GM23338 (cell line): ENCODE data around the gene PVALEF. TPM values are rescaled to one million over a fixed set of nuclear protein-coding genes. Genes with fewer than 3 reads are reported as not detected.

Source experiments
- ATAC-seq: fragments of 200-7000 bp; cut with Tn5 transposase; 3 replicates; pipeline ENCODE4 v1.9.1; 2020
- DNase-seq: peaks from one replicate; pipeline ENCODE4 v3.0.0-alpha.2; 2015; ENCODE audit warnings: low spot score
- H2AFZ ChIP-seq: fragments of 200-600 bp; sonication (generic); 2 replicates; pipeline ENCODE4 v1.8.0; 2016; ENCODE audit warnings: antibody characterized with exemption, mild to moderate bottlenecking, moderate library complexity
- H3F3A ChIP-seq: fragments of 200-600 bp; sonication (generic); replicated peaks from 2 replicates; pipeline ENCODE4 v1.8.0; 2017; ENCODE audit warnings: antibody characterized with exemption, mixed run types, low read depth
- H3K27ac ChIP-seq: fragments of 200-600 bp; sonication (generic); 2 replicates; pipeline ENCODE4 v1.6.1; 2016; ENCODE audit warnings: low read depth
- H3K27me3 ChIP-seq: fragments of 200-600 bp; sonication (generic); 2 replicates; pipeline ENCODE4 v1.8.0; 2016; ENCODE audit warnings: mild to moderate bottlenecking, mixed run types, moderate library complexity; ENCODE audit not compliant: insufficient read depth
- H3K36me3 ChIP-seq: fragments of 200-600 bp; sonication (generic); 2 replicates; pipeline ENCODE4 v1.8.0; 2016; ENCODE audit warnings: mild to moderate bottlenecking; ENCODE audit not compliant: insufficient read depth
- H3K4me1 ChIP-seq: fragments of 200-600 bp; sonication (generic); 2 replicates; pipeline ENCODE4 v1.8.0; 2016; ENCODE audit warnings: mild to moderate bottlenecking, moderate library complexity; ENCODE audit not compliant: insufficient read depth
- H3K4me2 ChIP-seq: fragments of 200-600 bp; sonication (generic); 2 replicates; pipeline ENCODE4 v1.7.1; 2017; ENCODE audit warnings: mixed run types
- H3K4me3 ChIP-seq: fragments of 200-600 bp; sonication (generic); 2 replicates; pipeline ENCODE4 v1.6.1; 2016; ENCODE audit warnings: mixed run types
- H3K79me2 ChIP-seq: fragments of 200-600 bp; sonication (generic); replicated peaks from 2 replicates; pipeline ENCODE4 v1.8.0; 2017; ENCODE audit warnings: mild to moderate bottlenecking; ENCODE audit not compliant: insufficient read depth
- H3K9me2 ChIP-seq: fragments of 200-600 bp; sonication (generic); 2 replicates; pipeline ENCODE4 v1.8.0; 2017; ENCODE audit not compliant: insufficient read depth
- H4K20me1 ChIP-seq: fragments of 200-600 bp; sonication (generic); replicated peaks from 2 replicates; pipeline ENCODE4 v1.8.0; 2017; ENCODE audit warnings: mild to moderate bottlenecking; ENCODE audit not compliant: insufficient read depth
- H3K27ac Mint-ChIP-seq: 2 replicates; pipeline ENCODE4 v1.8.0; 2020; ENCODE audit warnings: inconsistent platforms, mild to moderate bottlenecking, moderate library complexity, mixed read lengths
- H3K27me3 Mint-ChIP-seq: 3 replicates; pipeline ENCODE4 v1.8.0; 2022; ENCODE audit warnings: low read depth, mild to moderate bottlenecking, moderate library complexity, mixed read lengths, inconsistent platforms; ENCODE audit not compliant: insufficient read depth, poor library complexity
- H3K36me3 Mint-ChIP-seq: 3 replicates; pipeline ENCODE4 v1.8.0; 2021; ENCODE audit warnings: low read depth, mild to moderate bottlenecking, inconsistent platforms, moderate library complexity, mixed read lengths
- H3K4me1 Mint-ChIP-seq: 3 replicates; pipeline ENCODE4 v1.8.0; 2020; ENCODE audit warnings: mild to moderate bottlenecking, inconsistent platforms, mixed read lengths
- H3K4me3 Mint-ChIP-seq: 3 replicates; pipeline ENCODE4 v1.8.0; 2021; ENCODE audit warnings: moderate library complexity, mild to moderate bottlenecking, inconsistent platforms, mixed read lengths
- H3K9me3 Mint-ChIP-seq: 3 replicates; pipeline ENCODE4 v1.8.0; 2020; ENCODE audit warnings: moderate library complexity, mild to moderate bottlenecking, inconsistent platforms, mixed read lengths
- CREB1 ChIP-seq: fragments of 250-450 bp; sonication (Bioruptor Pico); IDR thresholded peaks from 2 replicates; pipeline ENCODE4 v1.5.0; 2020; ENCODE audit warnings: low read depth, mild to moderate bottlenecking, moderate library complexity
- EZH2 ChIP-seq: fragments of 200-600 bp; sonication (generic); IDR thresholded peaks from one replicate; pipeline ENCODE4 v1.8.0; 2017; ENCODE audit warnings: antibody characterized with exemption, mild to moderate bottlenecking, low read depth; ENCODE audit not compliant: unreplicated experiment
- EZH2phosphoT487 ChIP-seq: fragments of 200-600 bp; sonication (generic); IDR thresholded peaks from one replicate; pipeline ENCODE4 v1.8.1; 2018; ENCODE audit warnings: antibody characterized with exemption; ENCODE audit not compliant: unreplicated experiment
- JUNB ChIP-seq: IDR thresholded peaks from one replicate; pipeline ENCODE4 v1.6.1; 2016; ENCODE audit warnings: antibody characterized with exemption; ENCODE audit not compliant: unreplicated experiment
- NANOG ChIP-seq: IDR thresholded peaks from 2 replicates; pipeline ENCODE4 v1.6.1; 2016; ENCODE audit warnings: antibody characterized with exemption, borderline replicate concordance
- POLR2AphosphoS5 ChIP-seq: IDR thresholded peaks from 2 replicates; pipeline ENCODE4 v1.6.1; 2016; ENCODE audit warnings: antibody characterized with exemption, low read depth
- STAT1 ChIP-seq: IDR thresholded peaks from one replicate; pipeline ENCODE4 v1.6.1; 2016; ENCODE audit warnings: antibody characterized with exemption; ENCODE audit not compliant: unreplicated experiment
- ZNF114 ChIP-seq: fragments of 250-450 bp; sonication (Bioruptor Pico); IDR thresholded peaks from 2 replicates; pipeline ENCODE4 v1.5.0; 2020; ENCODE audit warnings: mild to moderate bottlenecking, moderate library complexity
- ZNF331 ChIP-seq: fragments of 250-450 bp; sonication (Bioruptor Pico); IDR thresholded peaks from 2 replicates; pipeline ENCODE4 v1.5.0; 2020; ENCODE audit warnings: low read depth, mild to moderate bottlenecking, moderate library complexity
- polyA plus RNA-seq: library from polyadenylated mRNA; unstranded; fragments of >200 nt; fragmentation: Nextera tagmentation; extraction: Ambion mirVana; gene quantifications from 2 replicates; pipeline ENCODE4 v1.2.1, GENCODE V29; 2016
- total RNA-seq: library from RNA; depleted of rRNA; stranded (reverse); fragments of >200 nt; shearing (Covaris generic); gene quantifications from 2 replicates; pipeline ENCODE4 v1.2.3, GENCODE V29; 2014
- TF ChIP-seq, protein P1 (sequence below), 2 experiments: fragments of 200-600 bp in 1 of 2; sonication (generic) in 1 of 2; conservative IDR thresholded peaks; 2 replicates each; pipeline versions ENCODE4 v1.5.1 to v1.6.1; 2016 to 2017; ENCODE audit warnings: antibody characterized with exemption in 2 of 2, low read depth in 2 of 2, mild to moderate bottlenecking in 2 of 2, moderate library complexity in 1 of 2
- TF ChIP-seq, protein P2 (sequence below): fragments of 250-450 bp; sonication (Bioruptor Pico); IDR thresholded peaks from 2 replicates; pipeline ENCODE4 v1.5.0; 2020; ENCODE audit warnings: mild to moderate bottlenecking, moderate library complexity
- TF ChIP-seq, protein P3 (sequence below): IDR thresholded peaks from one replicate; pipeline ENCODE4 v1.6.1; 2018; ENCODE audit warnings: antibody characterized with exemption; ENCODE audit not compliant: unreplicated experiment
- TF ChIP-seq, protein P4 (sequence below): IDR thresholded peaks from 2 replicates; pipeline ENCODE4 v1.6.1; 2016; ENCODE audit warnings: antibody characterized with exemption

PVALEF gene
- total and polyA plus RNA-seq, 2 experiments from 2014 or later = not detected

DNA sequence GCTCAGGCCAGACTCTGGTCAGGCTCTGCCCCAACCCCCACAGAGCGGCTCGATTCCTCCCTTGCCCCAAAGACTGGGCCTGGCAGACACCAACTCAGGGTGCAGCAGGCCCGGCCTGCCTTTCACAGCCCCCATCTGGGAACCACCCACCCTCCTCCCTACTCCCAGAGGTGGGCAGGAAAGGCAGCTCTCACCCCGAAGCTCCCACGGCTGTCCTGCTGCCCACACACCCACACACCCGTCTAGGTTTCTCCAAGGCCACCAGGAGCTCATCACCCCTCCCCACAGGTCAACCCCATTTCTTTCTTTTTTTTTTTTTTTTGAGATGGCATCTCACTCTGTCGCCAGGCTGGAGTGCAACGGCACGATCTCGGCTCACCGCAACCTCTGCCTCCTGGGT, 53.7 kb downstream of the PVALEF start:
- H3K27me3 ChIP-seq = 0 out of 2 replicates have a peak, but pooled peaks cover 1% of the 10 kb centered on the region
- H3K4me1 Mint-ChIP-seq = peaks cover 14% of the 10 kb centered on the region
- no peaks in the 10 kb centered on the region for H3F3A ChIP-seq
- no peak overlapping the region for H3K4me3 Mint-ChIP-seq
- DNase-seq = no peak
- H3K79me2 ChIP-seq = peaks cover 44% of the 10 kb centered on the region
- H2AFZ ChIP-seq = no peak overlapping the region
- H3K9me3 Mint-ChIP-seq = no peaks in the 10 kb centered on the region
- H3K27ac Mint-ChIP-seq = no peak overlapping the region
- peaks cover 6% of the 10 kb centered on the region for H4K20me1 ChIP-seq
- H3K27ac ChIP-seq = no peak overlapping the region
- H3K27me3 Mint-ChIP-seq = peaks cover 4% of the 10 kb centered on the region
- TF ChIP-seq NANOG (no peak), ZNF331 (CRISPR knock-in tag) (no peak), ZNF114 (CRISPR knock-in tag) (no peak), STAT1 (no peak), POLR2AphosphoS5 (no peak), EZH2 (no peak), EZH2phosphoT487 (no peak), CREB1 (no peak), JUNB (no peak)
- TF ChIP-seq, protein P1, sequence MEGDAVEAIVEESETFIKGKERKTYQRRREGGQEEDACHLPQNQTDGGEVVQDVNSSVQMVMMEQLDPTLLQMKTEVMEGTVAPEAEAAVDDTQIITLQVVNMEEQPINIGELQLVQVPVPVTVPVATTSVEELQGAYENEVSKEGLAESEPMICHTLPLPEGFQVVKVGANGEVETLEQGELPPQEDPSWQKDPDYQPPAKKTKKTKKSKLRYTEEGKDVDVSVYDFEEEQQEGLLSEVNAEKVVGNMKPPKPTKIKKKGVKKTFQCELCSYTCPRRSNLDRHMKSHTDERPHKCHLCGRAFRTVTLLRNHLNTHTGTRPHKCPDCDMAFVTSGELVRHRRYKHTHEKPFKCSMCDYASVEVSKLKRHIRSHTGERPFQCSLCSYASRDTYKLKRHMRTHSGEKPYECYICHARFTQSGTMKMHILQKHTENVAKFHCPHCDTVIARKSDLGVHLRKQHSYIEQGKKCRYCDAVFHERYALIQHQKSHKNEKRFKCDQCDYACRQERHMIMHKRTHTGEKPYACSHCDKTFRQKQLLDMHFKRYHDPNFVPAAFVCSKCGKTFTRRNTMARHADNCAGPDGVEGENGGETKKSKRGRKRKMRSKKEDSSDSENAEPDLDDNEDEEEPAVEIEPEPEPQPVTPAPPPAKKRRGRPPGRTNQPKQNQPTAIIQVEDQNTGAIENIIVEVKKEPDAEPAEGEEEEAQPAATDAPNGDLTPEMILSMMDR (conservative IDR thresholded peaks at IDR 0.05; ENCODE audit: low read depth in 2 of 2) = no peak
- TF ChIP-seq, protein P2, sequence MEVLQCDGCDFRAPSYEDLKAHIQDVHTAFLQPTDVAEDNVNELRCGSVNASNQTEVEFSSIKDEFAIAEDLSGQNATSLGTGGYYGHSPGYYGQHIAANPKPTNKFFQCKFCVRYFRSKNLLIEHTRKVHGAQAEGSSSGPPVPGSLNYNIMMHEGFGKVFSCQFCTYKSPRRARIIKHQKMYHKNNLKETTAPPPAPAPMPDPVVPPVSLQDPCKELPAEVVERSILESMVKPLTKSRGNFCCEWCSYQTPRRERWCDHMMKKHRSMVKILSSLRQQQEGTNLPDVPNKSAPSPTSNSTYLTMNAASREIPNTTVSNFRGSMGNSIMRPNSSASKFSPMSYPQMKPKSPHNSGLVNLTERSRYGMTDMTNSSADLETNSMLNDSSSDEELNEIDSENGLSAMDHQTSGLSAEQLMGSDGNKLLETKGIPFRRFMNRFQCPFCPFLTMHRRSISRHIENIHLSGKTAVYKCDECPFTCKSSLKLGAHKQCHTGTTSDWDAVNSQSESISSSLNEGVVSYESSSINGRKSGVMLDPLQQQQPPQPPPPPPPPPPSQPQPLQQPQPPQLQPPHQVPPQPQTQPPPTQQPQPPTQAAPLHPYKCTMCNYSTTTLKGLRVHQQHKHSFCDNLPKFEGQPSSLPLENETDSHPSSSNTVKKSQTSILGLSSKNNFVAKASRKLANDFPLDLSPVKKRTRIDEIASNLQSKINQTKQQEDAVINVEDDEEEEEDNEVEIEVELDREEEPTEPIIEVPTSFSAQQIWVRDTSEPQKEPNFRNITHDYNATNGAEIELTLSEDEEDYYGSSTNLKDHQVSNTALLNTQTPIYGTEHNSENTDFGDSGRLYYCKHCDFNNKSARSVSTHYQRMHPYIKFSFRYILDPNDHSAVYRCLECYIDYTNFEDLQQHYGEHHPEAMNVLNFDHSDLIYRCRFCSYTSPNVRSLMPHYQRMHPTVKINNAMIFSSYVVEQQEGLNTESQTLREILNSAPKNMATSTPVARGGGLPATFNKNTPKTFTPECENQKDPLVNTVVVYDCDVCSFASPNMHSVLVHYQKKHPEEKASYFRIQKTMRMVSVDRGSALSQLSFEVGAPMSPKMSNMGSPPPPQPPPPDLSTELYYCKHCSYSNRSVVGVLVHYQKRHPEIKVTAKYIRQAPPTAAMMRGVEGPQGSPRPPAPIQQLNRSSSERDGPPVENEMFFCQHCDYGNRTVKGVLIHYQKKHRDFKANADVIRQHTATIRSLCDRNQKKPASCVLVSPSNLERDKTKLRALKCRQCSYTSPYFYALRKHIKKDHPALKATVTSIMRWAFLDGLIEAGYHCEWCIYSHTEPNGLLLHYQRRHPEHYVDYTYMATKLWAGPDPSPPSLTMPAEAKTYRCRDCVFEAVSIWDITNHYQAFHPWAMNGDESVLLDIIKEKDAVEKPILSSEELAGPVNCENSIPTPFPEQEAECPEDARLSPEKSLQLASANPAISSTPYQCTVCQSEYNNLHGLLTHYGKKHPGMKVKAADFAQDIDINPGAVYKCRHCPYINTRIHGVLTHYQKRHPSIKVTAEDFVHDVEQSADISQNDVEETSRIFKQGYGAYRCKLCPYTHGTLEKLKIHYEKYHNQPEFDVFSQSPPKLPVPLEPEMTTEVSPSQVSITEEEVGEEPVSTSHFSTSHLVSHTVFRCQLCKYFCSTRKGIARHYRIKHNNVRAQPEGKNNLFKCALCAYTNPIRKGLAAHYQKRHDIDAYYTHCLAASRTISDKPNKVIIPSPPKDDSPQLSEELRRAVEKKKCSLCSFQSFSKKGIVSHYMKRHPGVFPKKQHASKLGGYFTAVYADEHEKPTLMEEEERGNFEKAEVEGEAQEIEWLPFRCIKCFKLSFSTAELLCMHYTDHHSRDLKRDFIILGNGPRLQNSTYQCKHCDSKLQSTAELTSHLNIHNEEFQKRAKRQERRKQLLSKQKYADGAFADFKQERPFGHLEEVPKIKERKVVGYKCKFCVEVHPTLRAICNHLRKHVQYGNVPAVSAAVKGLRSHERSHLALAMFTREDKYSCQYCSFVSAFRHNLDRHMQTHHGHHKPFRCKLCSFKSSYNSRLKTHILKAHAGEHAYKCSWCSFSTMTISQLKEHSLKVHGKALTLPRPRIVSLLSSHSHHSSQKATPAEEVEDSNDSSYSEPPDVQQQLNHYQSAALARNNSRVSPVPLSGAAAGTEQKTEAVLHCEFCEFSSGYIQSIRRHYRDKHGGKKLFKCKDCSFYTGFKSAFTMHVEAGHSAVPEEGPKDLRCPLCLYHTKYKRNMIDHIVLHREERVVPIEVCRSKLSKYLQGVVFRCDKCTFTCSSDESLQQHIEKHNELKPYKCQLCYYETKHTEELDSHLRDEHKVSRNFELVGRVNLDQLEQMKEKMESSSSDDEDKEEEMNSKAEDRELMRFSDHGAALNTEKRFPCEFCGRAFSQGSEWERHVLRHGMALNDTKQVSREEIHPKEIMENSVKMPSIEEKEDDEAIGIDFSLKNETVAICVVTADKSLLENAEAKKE = no peak
- TF ChIP-seq, protein P3, sequence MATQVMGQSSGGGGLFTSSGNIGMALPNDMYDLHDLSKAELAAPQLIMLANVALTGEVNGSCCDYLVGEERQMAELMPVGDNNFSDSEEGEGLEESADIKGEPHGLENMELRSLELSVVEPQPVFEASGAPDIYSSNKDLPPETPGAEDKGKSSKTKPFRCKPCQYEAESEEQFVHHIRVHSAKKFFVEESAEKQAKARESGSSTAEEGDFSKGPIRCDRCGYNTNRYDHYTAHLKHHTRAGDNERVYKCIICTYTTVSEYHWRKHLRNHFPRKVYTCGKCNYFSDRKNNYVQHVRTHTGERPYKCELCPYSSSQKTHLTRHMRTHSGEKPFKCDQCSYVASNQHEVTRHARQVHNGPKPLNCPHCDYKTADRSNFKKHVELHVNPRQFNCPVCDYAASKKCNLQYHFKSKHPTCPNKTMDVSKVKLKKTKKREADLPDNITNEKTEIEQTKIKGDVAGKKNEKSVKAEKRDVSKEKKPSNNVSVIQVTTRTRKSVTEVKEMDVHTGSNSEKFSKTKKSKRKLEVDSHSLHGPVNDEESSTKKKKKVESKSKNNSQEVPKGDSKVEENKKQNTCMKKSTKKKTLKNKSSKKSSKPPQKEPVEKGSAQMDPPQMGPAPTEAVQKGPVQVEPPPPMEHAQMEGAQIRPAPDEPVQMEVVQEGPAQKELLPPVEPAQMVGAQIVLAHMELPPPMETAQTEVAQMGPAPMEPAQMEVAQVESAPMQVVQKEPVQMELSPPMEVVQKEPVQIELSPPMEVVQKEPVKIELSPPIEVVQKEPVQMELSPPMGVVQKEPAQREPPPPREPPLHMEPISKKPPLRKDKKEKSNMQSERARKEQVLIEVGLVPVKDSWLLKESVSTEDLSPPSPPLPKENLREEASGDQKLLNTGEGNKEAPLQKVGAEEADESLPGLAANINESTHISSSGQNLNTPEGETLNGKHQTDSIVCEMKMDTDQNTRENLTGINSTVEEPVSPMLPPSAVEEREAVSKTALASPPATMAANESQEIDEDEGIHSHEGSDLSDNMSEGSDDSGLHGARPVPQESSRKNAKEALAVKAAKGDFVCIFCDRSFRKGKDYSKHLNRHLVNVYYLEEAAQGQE = no peak
- TF ChIP-seq, protein P4, sequence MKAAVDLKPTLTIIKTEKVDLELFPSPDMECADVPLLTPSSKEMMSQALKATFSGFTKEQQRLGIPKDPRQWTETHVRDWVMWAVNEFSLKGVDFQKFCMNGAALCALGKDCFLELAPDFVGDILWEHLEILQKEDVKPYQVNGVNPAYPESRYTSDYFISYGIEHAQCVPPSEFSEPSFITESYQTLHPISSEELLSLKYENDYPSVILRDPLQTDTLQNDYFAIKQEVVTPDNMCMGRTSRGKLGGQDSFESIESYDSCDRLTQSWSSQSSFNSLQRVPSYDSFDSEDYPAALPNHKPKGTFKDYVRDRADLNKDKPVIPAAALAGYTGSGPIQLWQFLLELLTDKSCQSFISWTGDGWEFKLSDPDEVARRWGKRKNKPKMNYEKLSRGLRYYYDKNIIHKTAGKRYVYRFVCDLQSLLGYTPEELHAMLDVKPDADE = no peak
- H3K4me3 ChIP-seq = no peak overlapping the region
- no peaks in the 10 kb centered on the region for H3K9me2 ChIP-seq
- no peaks in the 10 kb centered on the region for H3K36me3 ChIP-seq
- H3K4me2 ChIP-seq = no peak overlapping the region
- peaks cover 13% of the 10 kb centered on the region for H3K4me1 ChIP-seq
- no peaks in the 10 kb centered on the region; the same call in 1 of the 3 replicates for H3K36me3 Mint-ChIP-seq
- ATAC-seq = no peak
